ENCODE results near the gene WSCD2.

WSCD2 gene

DNA sequence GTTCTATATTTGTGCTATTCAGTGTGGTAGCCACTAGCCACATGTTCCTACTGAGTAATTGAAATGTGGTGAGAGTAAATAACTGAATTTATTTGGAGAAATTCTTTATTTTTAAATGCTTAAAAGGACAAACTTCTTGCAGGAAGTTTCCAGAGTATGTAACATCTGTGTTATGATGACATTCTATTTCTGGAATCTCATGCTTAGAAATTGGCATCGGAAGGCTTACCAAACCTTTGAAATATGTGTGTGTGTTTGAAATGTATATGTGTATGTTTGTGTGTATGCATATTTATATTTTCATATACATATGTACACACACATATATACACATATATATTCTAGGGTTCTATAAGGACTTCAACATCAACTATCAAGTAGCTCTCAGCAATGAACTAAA is 12.4 kb upstream of the WSCD2 start:
- Histone ChIP-seq H3K4me1 (peaks cover 0 to 29% (median 2%) of the 10 kb centered on the region in 10 experiments; a peak in 8 of 20 replicates), H3K4me2 (peak overlapping the region in 3 of 11 experiments; percentile 16 to 59 (median 55); a peak in 4 of 22 replicates), H3K4me3 (no peak overlapping the region), H3K36me3 (no peaks in the 10 kb centered on the region), H3K27ac (no peak overlapping the region), H4K20me1 (no peaks in the 10 kb centered on the region), H3K27me3 (no peaks in the 10 kb centered on the region), H3K9ac (no peak overlapping the region), H3K9me3 (replicated peaks in 1 of 11) (no peaks in the 10 kb centered on the region)
- TF ChIP-seq Cebpa-rat (IDR thresholded peaks at IDR 0.05): no peak

DNA sequence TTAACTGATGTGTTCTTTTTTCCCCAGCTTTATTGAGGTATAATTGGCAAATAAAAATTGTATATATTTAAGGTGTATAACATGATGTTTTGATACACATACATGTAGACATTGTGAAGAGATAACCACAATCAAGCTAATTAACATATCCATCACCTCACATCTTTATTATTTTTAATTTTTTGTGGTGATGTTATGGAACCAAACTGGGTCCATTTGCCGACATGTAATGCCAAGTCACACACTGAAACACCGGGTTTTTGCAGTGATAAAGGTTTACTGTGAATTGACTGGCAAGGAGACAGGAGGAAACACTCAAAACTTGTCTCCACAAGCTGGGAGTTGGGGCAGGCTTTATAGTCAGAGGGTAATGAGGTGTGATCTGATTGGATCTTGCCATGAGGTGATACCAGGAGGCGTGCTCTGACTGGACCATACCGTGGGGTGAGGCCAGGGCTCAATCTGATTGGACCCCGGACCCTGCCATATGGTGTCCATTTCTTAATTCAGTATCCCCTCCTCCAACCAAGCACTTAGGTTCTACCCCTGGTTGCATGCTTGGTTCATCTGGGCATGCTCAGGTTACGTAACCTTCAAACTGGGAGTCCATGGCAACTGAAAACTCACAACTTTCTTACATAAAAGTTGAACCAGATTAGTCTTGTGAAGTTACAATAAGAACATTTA is 11.8 kb upstream of the WSCD2 start:
- Histone ChIP-seq H3K4me3 (no peak overlapping the region), H4K20me1 (no peaks in the 10 kb centered on the region), H3K27ac (no peak overlapping the region), H3K9ac (no peak overlapping the region), H3K9me3 (replicated peaks in 1 of 11) (no peaks in the 10 kb centered on the region), H3K4me1 (peaks cover 0 to 29% (median 2%) of the 10 kb centered on the region in 10 experiments; a peak in 8 of 20 replicates), H3K27me3 (no peaks in the 10 kb centered on the region), H3K4me2 (no peak overlapping the region), H3K36me3 (no peaks in the 10 kb centered on the region)
- no peak for TF ChIP-seq Cebpa-rat (IDR thresholded peaks at IDR 0.05)

DNA sequence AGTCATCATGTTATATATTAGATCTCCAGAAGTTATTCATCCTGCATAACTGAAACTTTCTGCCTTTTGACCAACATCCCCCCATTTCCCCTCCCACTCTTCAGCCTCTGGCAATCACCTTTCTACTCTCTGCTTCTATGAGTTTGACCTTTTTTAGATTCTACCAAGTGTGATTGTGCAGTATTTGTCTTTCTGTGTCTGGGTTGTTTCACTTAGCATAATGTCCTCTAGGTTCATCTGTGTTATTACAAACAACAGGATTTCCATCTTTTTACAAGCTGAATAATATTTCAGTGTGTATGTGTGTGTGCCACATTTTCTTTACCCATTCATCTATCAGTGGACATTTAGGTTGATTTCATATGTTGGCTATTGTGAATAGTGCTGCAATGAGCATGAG is 11.2 kb upstream of the WSCD2 start:
- Histone ChIP-seq H3K4me1 (peaks cover 0 to 29% (median 2%) of the 10 kb centered on the region in 10 experiments; a peak in 8 of 20 replicates), H3K9ac (no peak overlapping the region), H3K4me3 (no peak overlapping the region), H3K4me2 (no peak overlapping the region), H3K36me3 (no peaks in the 10 kb centered on the region), H4K20me1 (no peaks in the 10 kb centered on the region), H3K27me3 (no peaks in the 10 kb centered on the region), H3K27ac (no peak overlapping the region), H3K9me3 (replicated peaks in 1 of 11) (no peaks in the 10 kb centered on the region)
- no peak for TF ChIP-seq Cebpa-rat (IDR thresholded peaks at IDR 0.05)

DNA sequence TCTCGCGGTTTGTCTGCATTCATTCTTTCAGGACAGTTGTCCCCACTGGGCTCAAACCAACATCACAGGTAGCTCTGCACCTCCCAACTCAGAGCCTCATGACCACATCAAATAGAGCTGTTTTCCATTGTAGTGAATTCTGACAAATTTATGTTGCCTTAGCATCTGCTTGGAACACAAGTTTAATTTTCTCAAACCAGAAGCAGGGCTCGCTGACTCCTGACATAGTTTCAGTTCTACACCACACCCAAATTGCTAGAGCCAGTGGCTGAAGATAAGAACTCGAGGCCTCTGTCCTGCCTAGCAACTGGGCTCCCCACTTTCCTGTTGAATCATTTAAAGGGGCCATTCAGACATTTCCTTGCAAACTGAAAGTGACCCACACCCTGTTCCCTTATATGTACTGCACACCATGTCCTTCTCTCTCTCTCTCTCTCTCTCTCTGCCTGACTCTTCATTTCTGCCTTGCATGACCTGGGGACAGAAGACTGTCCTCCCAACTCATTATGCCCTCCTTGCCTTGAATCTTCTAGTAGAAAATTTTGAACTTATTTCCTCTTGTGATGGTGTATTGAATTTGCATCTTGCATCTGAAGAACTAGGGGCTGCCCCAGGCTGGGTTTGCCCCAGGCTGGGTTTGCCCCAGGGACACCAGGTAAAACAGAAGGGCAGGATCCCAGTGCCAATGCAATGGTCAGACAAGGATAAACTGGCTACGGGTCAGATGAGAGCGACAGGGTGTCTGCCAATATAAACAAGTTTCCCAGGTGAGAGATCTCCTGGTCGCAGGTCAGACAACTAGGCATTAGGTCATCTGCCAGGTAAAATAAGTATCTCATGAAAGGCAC is 9.7 kb upstream of the WSCD2 start:
- Histone ChIP-seq H3K4me1 (peaks cover 0 to 29% (median 2%) of the 10 kb centered on the region in 10 experiments; a peak in 8 of 20 replicates), H3K27ac (peak overlapping the region in 1 of 11 experiments; percentile 29; a peak in 1 of 22 replicates), H4K20me1 (no peaks in the 10 kb centered on the region), H3K36me3 (no peaks in the 10 kb centered on the region), H3K9me3 (replicated peaks in 1 of 11) (no peaks in the 10 kb centered on the region), H3K27me3 (no peaks in the 10 kb centered on the region), H3K4me2 (peak overlapping the region in 3 of 11 experiments; percentile 29 to 46 (median 41); a peak in 4 of 22 replicates), H3K9ac (no peak overlapping the region), H3K4me3 (no peak overlapping the region)
- no peak for TF ChIP-seq Cebpa-rat (IDR thresholded peaks at IDR 0.05)

DNA sequence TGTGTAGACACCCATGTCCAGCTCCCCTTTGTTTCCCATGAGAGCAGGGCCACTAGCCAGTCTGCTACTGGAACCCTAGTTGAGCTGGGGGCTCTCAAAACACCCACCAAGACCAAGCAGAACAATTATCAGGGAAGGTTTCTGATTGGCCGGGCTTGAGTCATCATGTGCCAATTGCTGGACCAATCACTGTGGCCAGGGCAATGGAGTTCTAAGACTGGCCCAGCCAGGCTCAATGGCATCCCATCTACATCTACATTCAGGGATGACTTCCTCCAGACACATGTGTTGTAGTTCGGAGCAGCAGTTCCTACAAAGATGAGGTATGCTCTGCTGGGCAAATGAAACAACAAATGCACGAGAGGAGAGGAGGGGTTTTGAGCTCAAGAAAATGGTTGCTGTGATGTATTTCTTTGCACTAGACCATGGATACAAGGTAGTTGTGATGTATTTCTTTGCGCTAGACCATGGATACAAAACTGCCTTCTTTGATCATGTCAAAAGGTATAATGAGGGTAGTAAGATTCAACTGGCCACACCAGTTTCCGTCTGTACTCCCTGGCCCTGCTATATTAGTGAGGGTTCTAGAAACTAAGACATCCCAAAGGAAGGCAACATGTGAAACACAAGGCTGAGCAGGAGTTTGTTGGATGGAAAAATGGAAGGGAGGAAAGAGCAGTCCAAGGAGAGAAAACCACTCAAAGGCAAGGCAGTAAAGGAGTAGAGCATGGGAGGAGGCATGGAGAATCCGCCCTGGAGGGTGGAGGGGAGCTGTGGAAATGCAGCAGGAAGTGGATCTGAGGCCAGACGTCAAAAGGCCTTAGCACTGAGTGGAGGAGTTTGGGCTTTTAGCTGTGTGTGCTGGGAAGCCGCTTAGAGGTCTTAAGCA is 8.9 kb upstream of the WSCD2 start:
- Histone ChIP-seq H3K27ac (no peak overlapping the region), H4K20me1 (no peaks in the 10 kb centered on the region), H3K4me1 (peaks cover 0 to 27% (median 2%) of the 10 kb centered on the region in 10 experiments; a peak in 8 of 20 replicates), H3K9ac (no peak overlapping the region), H3K4me2 (peak overlapping the region in 3 of 11 experiments; percentile 29 to 46 (median 41); a peak in 3 of 22 replicates), H3K9me3 (replicated peaks in 1 of 11) (no peaks in the 10 kb centered on the region), H3K27me3 (no peaks in the 10 kb centered on the region), H3K4me3 (no peak overlapping the region), H3K36me3 (no peaks in the 10 kb centered on the region)
- TF ChIP-seq Cebpa-rat (IDR thresholded peaks at IDR 0.05): no peak

DNA sequence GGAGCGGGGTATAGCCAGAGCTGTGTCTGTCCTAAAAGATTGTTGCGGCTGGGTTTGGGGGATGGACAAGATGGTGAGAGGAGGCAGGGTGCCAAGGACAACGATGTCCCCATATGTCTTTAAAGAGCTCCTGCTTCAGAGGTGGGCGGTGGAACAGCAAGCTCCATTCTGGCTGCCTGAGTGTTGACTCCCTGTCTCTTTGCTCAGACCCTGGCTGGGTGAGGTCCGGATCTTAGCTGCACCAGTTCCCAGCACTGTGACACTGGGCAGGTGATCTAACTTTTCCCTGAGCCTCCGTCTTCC is 8.3 kb upstream of the WSCD2 start:
- TF ChIP-seq Cebpa-rat (IDR thresholded peaks at IDR 0.05): no peak
- Histone ChIP-seq H3K9me3 (replicated peaks in 1 of 11) (no peaks in the 10 kb centered on the region), H3K4me3 (no peak overlapping the region), H3K4me1 (peaks cover 0 to 22% (median 2%) of the 10 kb centered on the region in 10 experiments; a peak in 7 of 20 replicates), H3K4me2 (no peak overlapping the region), H3K9ac (no peak overlapping the region), H3K27ac (no peak overlapping the region), H4K20me1 (no peaks in the 10 kb centered on the region), H3K27me3 (no peaks in the 10 kb centered on the region), H3K36me3 (no peaks in the 10 kb centered on the region)

DNA sequence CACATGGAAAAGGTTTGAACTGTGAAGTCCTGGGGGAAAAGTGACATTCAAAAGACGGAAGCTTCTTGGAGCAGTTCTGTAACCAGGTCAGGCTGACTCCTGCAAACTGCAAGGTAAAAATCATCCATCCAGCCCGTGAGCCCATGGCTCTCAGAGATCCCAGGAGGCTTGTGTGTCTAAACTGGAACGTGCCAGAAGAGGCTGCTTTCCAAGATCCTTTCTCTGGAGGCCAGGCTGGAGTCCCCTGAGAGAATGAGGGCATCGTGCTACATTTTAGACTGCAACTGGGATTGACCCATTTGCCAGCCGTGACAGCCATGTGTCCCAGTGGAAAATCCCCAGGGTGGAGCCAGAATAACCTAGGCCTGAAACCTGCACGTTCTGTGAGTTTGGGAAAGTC is 7.8 kb upstream of the WSCD2 start:
- TF ChIP-seq Cebpa-rat (IDR thresholded peaks at IDR 0.05): no peak
- no peaks in the 10 kb centered on the region for H3K9me3 ChIP-seq (replicated peaks in 1 of 11)
- H3K36me3 ChIP-seq: no peaks in the 10 kb centered on the region
- 0 out of 22 replicates have a peak, but pooled peaks cover 0 to 2% (median 0%) of the 10 kb centered on the region in 11 experiments for H3K27me3 ChIP-seq
- H3K4me1 ChIP-seq: peaks cover 0 to 16% (median under 1%) of the 10 kb centered on the region in 10 experiments; a peak in 7 of 20 replicates
- no peaks in the 10 kb centered on the region for H4K20me1 ChIP-seq
- no peak overlapping the region for H3K9ac ChIP-seq
- H3K4me2 ChIP-seq: no peak overlapping the region
- H3K27ac ChIP-seq: no peak overlapping the region
- no peak overlapping the region for H3K4me3 ChIP-seq

DNA sequence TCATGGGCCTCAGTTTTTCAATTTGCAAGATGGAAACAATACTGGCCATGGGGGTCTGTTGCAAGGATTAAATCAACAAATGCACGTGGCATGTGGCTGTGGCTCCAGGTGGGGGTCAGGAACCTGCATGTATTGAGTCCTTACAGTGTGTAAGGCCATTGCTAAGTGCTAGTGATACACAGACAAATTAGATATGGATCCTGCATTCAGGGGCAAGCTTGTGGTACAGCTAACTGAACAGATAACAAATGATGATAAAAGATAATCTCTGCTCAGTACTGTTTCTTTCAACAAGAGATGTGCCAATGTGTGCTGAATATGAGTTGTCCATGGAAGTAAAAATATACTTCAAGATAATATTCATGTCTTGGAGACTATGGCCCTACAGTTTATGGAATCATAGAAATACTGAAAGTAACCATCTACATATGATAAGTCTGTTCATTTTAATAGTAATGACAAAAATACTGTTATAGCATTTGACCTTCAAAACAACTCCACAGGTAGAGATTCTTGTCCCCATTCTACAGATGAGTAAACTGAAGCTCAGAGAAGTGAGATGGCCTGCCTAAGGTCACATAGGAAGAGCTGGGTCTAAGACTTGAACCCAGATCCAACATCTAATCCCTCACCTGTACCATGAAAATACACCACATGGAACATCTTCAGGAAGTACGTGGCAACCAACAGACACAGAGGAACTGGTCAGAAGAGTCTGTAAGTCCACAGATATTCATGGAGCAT is 7.2 kb upstream of the WSCD2 start:
- Histone ChIP-seq H3K27me3 (peaks cover 0 to 6% (median 0%) of the 10 kb centered on the region in 11 experiments; a peak in 4 of 22 replicates), H3K9me3 (replicated peaks in 1 of 11) (no peaks in the 10 kb centered on the region), H3K4me1 (peaks cover 0 to 13% (median 0%) of the 10 kb centered on the region in 10 experiments; a peak in 5 of 20 replicates), H3K36me3 (no peaks in the 10 kb centered on the region), H3K27ac (no peak overlapping the region), H4K20me1 (no peaks in the 10 kb centered on the region), H3K4me3 (no peak overlapping the region), H3K4me2 (no peak overlapping the region), H3K9ac (no peak overlapping the region)
- TF ChIP-seq Cebpa-rat (IDR thresholded peaks at IDR 0.05): no peak
